Esophagus muscularis mucosa (tissue), 4 donors: ENCODE results near the gene NOP56. TPM values are rescaled to one million over a fixed set of nuclear protein-coding genes. Genes with fewer than 3 reads are reported as not detected.

ENCODE experiments used
- DNase-seq: peaks from one replicate; pipeline ENCODE4 v3.0.0-alpha.2; 2017; ENCODE audit errors: extremely low spot score
- H3K27ac ChIP-seq, 4 donors: fragments of 200-600 bp; sonication (generic); replicated peaks in 1 of 4; 1 replicate in 3 of 4; 2 replicates in 1 of 4; pipeline ENCODE4 v1.5.1; 2016 to 2019; ENCODE audit warnings: mild to moderate bottlenecking in 1 of 4
- H3K27me3 ChIP-seq, 4 donors: fragments of 200-600 bp; sonication (generic); one replicate each; pipeline versions ENCODE4 v1.5.1 to v1.6.0; 2016 to 2019
- H3K36me3 ChIP-seq, 4 donors: fragments of 200-600 bp; sonication (generic); one replicate each; pipeline ENCODE4 v1.5.1; 2016 to 2019
- H3K4me1 ChIP-seq, 4 donors: fragments of 200-600 bp; sonication (generic); one replicate each; pipeline ENCODE4 v1.5.1; 2016 to 2019
- H3K4me3 ChIP-seq, 4 donors: fragments of 200-600 bp; sonication (generic); 1 replicate in 2 of 4; 2 replicates in 2 of 4; pipeline ENCODE4 v1.5.1; 2016 to 2019; ENCODE audit warnings: mild to moderate bottlenecking in 4 of 4, moderate library complexity in 1 of 4
- H3K9me3 ChIP-seq, 4 donors: fragments of 200-600 bp; sonication (generic); 1 replicate in 3 of 4; 2 replicates in 1 of 4; pipeline ENCODE4 v1.5.1; 2016 to 2019
- EP300 ChIP-seq: sonication (generic); formaldehyde crosslinking; IDR thresholded peaks from one replicate; pipeline ENCODE4 v1.6.1; 2017; ENCODE audit warnings: antibody characterized with exemption
- POLR2A ChIP-seq: fragments of 450-650 bp; IDR thresholded peaks from one replicate; pipeline ENCODE4 v1.6.1; 2017; ENCODE audit warnings: antibody characterized with exemption, moderate library complexity, mild to moderate bottlenecking, low read depth
- POLR2AphosphoS5 ChIP-seq, 2 donors: sonication (generic); formaldehyde crosslinking; IDR thresholded peaks; one replicate each; pipeline ENCODE4 v1.6.1; 2017; ENCODE audit warnings: antibody characterized with exemption in 2 of 2
- WGBS: methylation state at CpG from one replicate; pipeline ENCODE4 v1.1.5; 2018; 5-methylcytosine and 5-hydroxymethylcytosine counted together
- intact Hi-C: fragments of 100-400 bp; cut with DNase I; formaldehyde crosslinking; loops from one replicate; pipeline ENCODE4 v1.15.1; 2023
- total RNA-seq, 4 donors: library from RNA; depleted of rRNA; stranded (reverse); fragments of >200 nt; gene quantifications; one replicate each; pipeline versions ENCODE4 v1.1.0 to v1.2.1, GENCODE V29; 2016
- TF ChIP-seq, protein P1 (sequence below), 3 experiments: fragments of 200-600 bp in 2 of 3; fragments of 450-650 bp in 1 of 3; sonication (generic) in 2 of 3; IDR thresholded peaks; one replicate each; pipeline ENCODE4 v1.5.1; 2017 to 2019; ENCODE audit warnings: antibody characterized with exemption in 3 of 3, mild to moderate bottlenecking in 2 of 3, moderate library complexity in 1 of 3

NOP56 gene
- total RNA-seq, 4 donors from 2014 or later = 31.6 to 96.4 (median 62.8) TPM

DNA sequence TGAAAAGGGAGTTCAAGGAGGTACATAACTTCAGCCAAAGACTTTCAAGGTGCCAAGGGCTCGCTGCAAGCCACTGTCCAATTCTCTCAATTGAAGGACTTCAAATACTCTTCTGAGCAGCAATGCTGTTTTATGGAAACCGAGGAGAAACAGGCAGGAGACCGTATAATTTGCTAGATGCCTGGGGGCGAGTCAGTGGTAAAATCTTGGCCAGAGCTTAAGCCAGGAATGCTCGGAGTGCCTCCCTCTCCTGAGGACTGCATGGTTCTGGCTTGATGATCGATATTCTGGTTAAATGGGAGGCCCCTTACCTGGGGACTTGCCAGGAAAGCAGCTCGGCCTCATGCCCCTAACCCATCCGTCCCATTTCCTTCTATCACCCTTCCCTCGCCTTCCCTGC, 35.8 kb upstream of the NOP56 start:
- H3K4me1 ChIP-seq = no peaks in the 10 kb centered on the region
- no peak overlapping the region for H3K4me3 ChIP-seq
- peaks cover 0 to 25% (median 0%) of the 10 kb centered on the region in 4 donors for H3K27me3 ChIP-seq
- DNase-seq = no peak
- 69% methylated on average over 9 of the region's 9 CpGs for WGBS
- no peaks in the 10 kb centered on the region for H3K36me3 ChIP-seq
- intact Hi-C loops = no loop called here
- peaks cover 0 to 3% (median 0%) of the 10 kb centered on the region in 4 donors for H3K9me3 ChIP-seq
- TF ChIP-seq, protein P1, sequence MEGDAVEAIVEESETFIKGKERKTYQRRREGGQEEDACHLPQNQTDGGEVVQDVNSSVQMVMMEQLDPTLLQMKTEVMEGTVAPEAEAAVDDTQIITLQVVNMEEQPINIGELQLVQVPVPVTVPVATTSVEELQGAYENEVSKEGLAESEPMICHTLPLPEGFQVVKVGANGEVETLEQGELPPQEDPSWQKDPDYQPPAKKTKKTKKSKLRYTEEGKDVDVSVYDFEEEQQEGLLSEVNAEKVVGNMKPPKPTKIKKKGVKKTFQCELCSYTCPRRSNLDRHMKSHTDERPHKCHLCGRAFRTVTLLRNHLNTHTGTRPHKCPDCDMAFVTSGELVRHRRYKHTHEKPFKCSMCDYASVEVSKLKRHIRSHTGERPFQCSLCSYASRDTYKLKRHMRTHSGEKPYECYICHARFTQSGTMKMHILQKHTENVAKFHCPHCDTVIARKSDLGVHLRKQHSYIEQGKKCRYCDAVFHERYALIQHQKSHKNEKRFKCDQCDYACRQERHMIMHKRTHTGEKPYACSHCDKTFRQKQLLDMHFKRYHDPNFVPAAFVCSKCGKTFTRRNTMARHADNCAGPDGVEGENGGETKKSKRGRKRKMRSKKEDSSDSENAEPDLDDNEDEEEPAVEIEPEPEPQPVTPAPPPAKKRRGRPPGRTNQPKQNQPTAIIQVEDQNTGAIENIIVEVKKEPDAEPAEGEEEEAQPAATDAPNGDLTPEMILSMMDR (IDR thresholded peaks at IDR 0.05) = no peak
- no peak for TF ChIP-seq POLR2AphosphoS5 (IDR thresholded peaks at IDR 0.05)
- no peak for TF ChIP-seq EP300
- H3K27ac ChIP-seq = no peak overlapping the region

DNA sequence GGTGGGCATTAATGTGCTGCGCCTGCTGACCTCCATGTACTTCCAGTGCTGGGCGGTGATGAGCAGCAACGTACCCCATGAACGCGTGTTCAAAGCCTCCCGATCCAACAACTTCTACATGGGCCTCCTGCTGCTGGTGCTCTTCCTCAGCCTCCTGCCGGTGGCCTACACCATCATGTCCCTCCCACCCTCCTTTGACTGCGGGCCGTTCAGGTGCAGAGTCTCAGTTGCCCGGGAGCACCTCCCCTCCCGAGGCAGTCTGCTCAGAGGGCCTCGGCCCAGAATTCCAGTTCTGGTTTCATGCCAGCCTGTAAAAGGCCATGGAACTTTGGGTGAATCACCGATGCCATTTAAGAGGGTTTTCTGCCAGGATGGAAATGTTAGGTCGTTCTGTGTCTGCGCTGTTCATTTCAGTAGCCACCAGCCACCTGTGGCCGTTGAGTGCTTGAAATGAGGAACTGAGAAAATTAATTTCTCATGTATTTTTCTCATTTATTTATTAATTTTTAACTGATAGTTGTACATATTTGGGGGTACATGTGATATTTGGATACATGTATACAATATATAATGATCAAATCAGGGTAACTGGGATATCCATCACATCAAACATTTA, 35.2 kb upstream of the NOP56 start:
- H3K4me3 ChIP-seq = no peak overlapping the region
- intact Hi-C loops = no loop called here

DNA sequence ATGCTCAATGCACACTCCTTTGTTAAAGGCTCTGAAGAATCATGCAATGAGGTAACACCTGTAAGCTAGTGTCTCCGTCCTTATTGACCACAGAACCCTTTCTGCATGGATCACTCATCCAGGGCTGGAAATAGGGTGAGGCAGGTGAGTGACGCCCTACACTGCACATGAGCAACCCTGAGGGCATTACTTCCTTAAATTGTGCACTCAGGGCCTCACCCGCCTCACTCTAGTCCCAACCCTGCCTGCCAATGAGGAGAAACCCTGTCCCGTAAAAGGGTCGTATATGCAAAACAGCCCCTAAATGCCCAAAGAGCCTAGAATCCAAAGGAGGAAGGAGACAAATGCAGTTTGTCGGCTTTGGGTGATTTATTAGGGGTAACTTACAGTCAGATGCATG, 33.6 kb upstream of the NOP56 start:
- no peaks in the 10 kb centered on the region for H3K36me3 ChIP-seq
- 84% methylated on average over 6 of the region's 6 CpGs for WGBS
- H3K27me3 ChIP-seq = peaks cover 0 to 25% (median 0%) of the 10 kb centered on the region in 4 donors
- H3K27ac ChIP-seq = no peak overlapping the region
- no peak overlapping the region for H3K4me3 ChIP-seq
- intact Hi-C loops = no loop called here
- H3K9me3 ChIP-seq = peaks cover 0 to 3% (median 0%) of the 10 kb centered on the region in 4 donors
- H3K4me1 ChIP-seq = no peaks in the 10 kb centered on the region
- TF ChIP-seq EP300 (no peak), POLR2AphosphoS5 (IDR thresholded peaks at IDR 0.05) (no peak), POLR2A (no peak)
- TF ChIP-seq, protein P1 (IDR thresholded peaks at IDR 0.05) = no peak
- DNase-seq = no peak

More for the DNA sequence above, 35.2 kb upstream of the NOP56 start:
- Histone ChIP-seq H3K27me3 (peaks cover 0 to 25% (median 0%) of the 10 kb centered on the region in 4 donors), H3K9me3 (peaks cover 0 to 3% (median 0%) of the 10 kb centered on the region in 4 donors), H3K36me3 (no peaks in the 10 kb centered on the region), H3K4me1 (no peaks in the 10 kb centered on the region), H3K27ac (no peak overlapping the region)
- WGBS = 92% methylated on average over 16 of the region's 16 CpGs
- DNase-seq = no peak
- no peak for TF ChIP-seq POLR2AphosphoS5 (IDR thresholded peaks at IDR 0.05)
- no peak for TF ChIP-seq EP300
- TF ChIP-seq POLR2A = no peak
- TF ChIP-seq, protein P1 (IDR thresholded peaks at IDR 0.05) = no peak

DNA sequence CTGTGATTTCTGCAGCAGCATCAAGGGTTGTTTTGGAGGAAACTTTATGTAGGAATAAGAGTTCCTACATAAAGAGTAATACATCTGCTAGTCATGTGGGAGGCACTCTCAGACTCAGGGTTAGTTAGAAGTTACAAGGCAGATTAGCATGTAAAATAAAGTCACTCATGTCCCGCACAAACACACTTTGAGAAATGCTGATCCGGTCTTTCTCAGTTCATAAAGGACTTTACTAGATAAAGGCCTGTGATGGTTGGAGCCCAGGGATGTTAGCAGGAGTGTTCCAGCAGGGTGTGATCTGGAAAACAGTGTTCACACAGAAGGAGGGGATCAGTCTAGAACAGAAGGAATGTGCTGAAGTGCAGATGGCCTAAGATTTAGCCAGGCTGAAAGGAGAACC, 33.1 kb upstream of the NOP56 start:
- intact Hi-C loops = no loop called here
- Histone ChIP-seq H3K27me3 (peaks cover 0 to 25% (median 0%) of the 10 kb centered on the region in 4 donors), H3K9me3 (peaks cover 0 to 3% (median 0%) of the 10 kb centered on the region in 4 donors), H3K4me3 (no peak overlapping the region), H3K36me3 (no peaks in the 10 kb centered on the region), H3K4me1 (no peaks in the 10 kb centered on the region), H3K27ac (no peak overlapping the region)
- WGBS = 77% methylated on average over 2 of the region's 2 CpGs
- DNase-seq = no peak
- TF ChIP-seq, protein P1 (IDR thresholded peaks at IDR 0.05) = no peak
- no peak for TF ChIP-seq POLR2A
- no peak for TF ChIP-seq EP300
- TF ChIP-seq POLR2AphosphoS5 (IDR thresholded peaks at IDR 0.05) = no peak
